ENCODE results near the gene TBCK. TPM values are rescaled to one million over a fixed set of nuclear protein-coding genes. Genes with fewer than 3 reads are reported as not detected.

Gene TBCK
- total and polyA plus RNA-seq, 2 experiments from 2014 or later = 13.9 to 28.9 TPM

DNA sequence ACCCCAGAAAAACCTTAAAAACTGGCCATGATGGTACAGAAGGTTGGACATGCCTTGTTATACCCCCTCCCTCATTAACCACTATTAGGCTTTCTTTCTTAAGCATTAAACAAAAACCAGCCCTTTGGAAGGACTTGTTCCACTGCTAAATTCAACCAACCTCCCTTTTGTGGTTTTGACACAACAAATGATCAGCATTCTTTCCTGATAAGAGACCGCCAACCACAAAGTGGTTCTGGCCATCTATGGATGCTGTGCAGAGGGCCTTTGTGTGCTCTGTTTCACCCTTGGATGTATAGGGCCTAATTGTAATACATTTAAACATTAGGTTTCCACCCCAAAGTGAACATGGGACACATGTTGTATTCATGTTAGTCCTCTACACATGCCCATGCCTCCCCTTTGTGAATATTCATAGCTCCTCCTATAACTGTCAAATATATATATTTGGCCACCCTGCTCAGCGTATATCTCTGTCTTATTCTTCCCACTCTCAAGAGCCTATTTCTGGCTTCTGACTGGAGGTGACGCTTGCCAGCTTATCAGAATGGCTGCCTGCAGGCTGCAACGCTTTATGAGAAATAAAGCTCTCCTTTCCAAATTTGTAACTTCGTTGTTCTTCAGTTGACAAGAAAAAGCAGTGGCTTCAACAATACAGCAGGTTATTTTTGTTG is 294.1 kb downstream of the TBCK start (continued):
- TF ChIP-seq, protein P1, sequence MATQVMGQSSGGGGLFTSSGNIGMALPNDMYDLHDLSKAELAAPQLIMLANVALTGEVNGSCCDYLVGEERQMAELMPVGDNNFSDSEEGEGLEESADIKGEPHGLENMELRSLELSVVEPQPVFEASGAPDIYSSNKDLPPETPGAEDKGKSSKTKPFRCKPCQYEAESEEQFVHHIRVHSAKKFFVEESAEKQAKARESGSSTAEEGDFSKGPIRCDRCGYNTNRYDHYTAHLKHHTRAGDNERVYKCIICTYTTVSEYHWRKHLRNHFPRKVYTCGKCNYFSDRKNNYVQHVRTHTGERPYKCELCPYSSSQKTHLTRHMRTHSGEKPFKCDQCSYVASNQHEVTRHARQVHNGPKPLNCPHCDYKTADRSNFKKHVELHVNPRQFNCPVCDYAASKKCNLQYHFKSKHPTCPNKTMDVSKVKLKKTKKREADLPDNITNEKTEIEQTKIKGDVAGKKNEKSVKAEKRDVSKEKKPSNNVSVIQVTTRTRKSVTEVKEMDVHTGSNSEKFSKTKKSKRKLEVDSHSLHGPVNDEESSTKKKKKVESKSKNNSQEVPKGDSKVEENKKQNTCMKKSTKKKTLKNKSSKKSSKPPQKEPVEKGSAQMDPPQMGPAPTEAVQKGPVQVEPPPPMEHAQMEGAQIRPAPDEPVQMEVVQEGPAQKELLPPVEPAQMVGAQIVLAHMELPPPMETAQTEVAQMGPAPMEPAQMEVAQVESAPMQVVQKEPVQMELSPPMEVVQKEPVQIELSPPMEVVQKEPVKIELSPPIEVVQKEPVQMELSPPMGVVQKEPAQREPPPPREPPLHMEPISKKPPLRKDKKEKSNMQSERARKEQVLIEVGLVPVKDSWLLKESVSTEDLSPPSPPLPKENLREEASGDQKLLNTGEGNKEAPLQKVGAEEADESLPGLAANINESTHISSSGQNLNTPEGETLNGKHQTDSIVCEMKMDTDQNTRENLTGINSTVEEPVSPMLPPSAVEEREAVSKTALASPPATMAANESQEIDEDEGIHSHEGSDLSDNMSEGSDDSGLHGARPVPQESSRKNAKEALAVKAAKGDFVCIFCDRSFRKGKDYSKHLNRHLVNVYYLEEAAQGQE (IDR thresholded peaks at IDR 0.05; ENCODE audit: unreplicated experiment) = no peak
- TF ChIP-seq ETS1 (IDR thresholded peaks at IDR 0.05) = no peak
- TF ChIP-seq ZNF114 (CRISPR knock-in tag; IDR thresholded peaks at IDR 0.05) = no peak
- TF ChIP-seq CREB1 (CRISPR knock-in tag; IDR thresholded peaks at IDR 0.05; ENCODE audit: low read depth) = no peak
- TF ChIP-seq NANOG (IDR thresholded peaks at IDR 0.05; ENCODE audit: borderline replicate concordance) = no peak
- no peak for TF ChIP-seq ZNF331 (CRISPR knock-in tag; IDR thresholded peaks at IDR 0.05; ENCODE audit: low read depth)

DNA sequence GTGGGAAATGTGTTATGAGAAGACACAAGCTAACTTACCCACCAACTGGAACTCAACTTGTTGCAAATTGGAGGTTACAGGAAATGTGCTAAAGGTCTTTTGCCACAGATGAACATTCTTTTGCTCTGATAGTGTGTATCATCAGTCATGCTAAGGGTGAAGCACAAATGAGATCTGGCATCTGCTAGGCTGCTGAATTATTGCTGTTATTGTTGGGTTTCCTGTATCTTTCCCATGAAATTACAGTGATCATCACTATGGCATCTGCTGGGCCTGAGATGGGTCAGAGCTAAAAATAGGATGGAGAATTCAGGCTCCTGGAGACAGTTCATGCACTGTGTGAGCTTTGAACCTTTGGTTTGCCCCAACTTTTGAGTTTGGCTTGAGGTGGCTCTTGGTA is 296.2 kb downstream of the TBCK start:
- Histone ChIP-seq H4K20me1 (replicated peaks; ENCODE audit: insufficient read depth) (no peaks in the 10 kb centered on the region), H3K4me2 (no peak overlapping the region), H3K4me3 (no peak overlapping the region), H3K36me3 (ENCODE audit: insufficient read depth) (no peaks in the 10 kb centered on the region), H3F3A (replicated peaks; ENCODE audit: low read depth) (no peaks in the 10 kb centered on the region), H3K27me3 (ENCODE audit: insufficient read depth) (no peaks in the 10 kb centered on the region), H3K79me2 (replicated peaks; ENCODE audit: insufficient read depth) (no peaks in the 10 kb centered on the region), H2AFZ (no peak overlapping the region), H3K9me2 (ENCODE audit: insufficient read depth) (peaks cover 10% of the 10 kb centered on the region; the same call in 1 of the 2 replicates), H3K4me1 (ENCODE audit: insufficient read depth) (no peaks in the 10 kb centered on the region), H3K27ac (ENCODE audit: low read depth) (no peak overlapping the region)
- H3K27me3 Mint-ChIP-seq (ENCODE audit: insufficient read depth, low read depth, poor library complexity) = no peaks in the 10 kb centered on the region
- TF ChIP-seq STAT1 (IDR thresholded peaks at IDR 0.05; ENCODE audit: unreplicated experiment) (no peak), CREB1 (CRISPR knock-in tag; IDR thresholded peaks at IDR 0.05; ENCODE audit: low read depth) (no peak), ZNF331 (CRISPR knock-in tag; IDR thresholded peaks at IDR 0.05; ENCODE audit: low read depth) (no peak), JUNB (IDR thresholded peaks at IDR 0.05; ENCODE audit: unreplicated experiment) (no peak), EZH2phosphoT487 (IDR thresholded peaks at IDR 0.05; ENCODE audit: unreplicated experiment) (no peak), ZNF114 (CRISPR knock-in tag; IDR thresholded peaks at IDR 0.05) (no peak), NANOG (IDR thresholded peaks at IDR 0.05; ENCODE audit: borderline replicate concordance) (no peak), EZH2 (IDR thresholded peaks at IDR 0.05; ENCODE audit: low read depth, unreplicated experiment) (no peak)
- TF ChIP-seq, protein P1 (IDR thresholded peaks at IDR 0.05; ENCODE audit: unreplicated experiment) = no peak
- TF ChIP-seq, protein P2, sequence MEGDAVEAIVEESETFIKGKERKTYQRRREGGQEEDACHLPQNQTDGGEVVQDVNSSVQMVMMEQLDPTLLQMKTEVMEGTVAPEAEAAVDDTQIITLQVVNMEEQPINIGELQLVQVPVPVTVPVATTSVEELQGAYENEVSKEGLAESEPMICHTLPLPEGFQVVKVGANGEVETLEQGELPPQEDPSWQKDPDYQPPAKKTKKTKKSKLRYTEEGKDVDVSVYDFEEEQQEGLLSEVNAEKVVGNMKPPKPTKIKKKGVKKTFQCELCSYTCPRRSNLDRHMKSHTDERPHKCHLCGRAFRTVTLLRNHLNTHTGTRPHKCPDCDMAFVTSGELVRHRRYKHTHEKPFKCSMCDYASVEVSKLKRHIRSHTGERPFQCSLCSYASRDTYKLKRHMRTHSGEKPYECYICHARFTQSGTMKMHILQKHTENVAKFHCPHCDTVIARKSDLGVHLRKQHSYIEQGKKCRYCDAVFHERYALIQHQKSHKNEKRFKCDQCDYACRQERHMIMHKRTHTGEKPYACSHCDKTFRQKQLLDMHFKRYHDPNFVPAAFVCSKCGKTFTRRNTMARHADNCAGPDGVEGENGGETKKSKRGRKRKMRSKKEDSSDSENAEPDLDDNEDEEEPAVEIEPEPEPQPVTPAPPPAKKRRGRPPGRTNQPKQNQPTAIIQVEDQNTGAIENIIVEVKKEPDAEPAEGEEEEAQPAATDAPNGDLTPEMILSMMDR (conservative IDR thresholded peaks at IDR 0.05; ENCODE audit: low read depth in 2 of 2) = no peak
- H3K4me3 Mint-ChIP-seq = no peak overlapping the region
- no peak for ATAC-seq
- H3K27ac Mint-ChIP-seq = no peak overlapping the region
- no peaks in the 10 kb centered on the region for H3K4me1 Mint-ChIP-seq
- DNase-seq (ENCODE audit: low spot score) = no peak
- no peaks in the 10 kb centered on the region; the same call in 2 of the 3 replicates for H3K36me3 Mint-ChIP-seq (ENCODE audit: low read depth)
- no peaks in the 10 kb centered on the region for H3K9me3 Mint-ChIP-seq

Measured in GM23338 (cell line).